Suppressor macrophage treated with lipopolysaccharide for 4 hours (primary cell): ENCODE data around the gene EPB41L5.
"Not testable (repeated sequence)": the region's sequence is repeated elsewhere in the genome, so short reads cannot be mapped to it uniquely, and the experiment has no call there.

Experiments used
- DNase-seq: peaks from one replicate; pipeline ENCODE4 v3.0.0-alpha.2; 2020

EPB41L5 gene

DNA sequence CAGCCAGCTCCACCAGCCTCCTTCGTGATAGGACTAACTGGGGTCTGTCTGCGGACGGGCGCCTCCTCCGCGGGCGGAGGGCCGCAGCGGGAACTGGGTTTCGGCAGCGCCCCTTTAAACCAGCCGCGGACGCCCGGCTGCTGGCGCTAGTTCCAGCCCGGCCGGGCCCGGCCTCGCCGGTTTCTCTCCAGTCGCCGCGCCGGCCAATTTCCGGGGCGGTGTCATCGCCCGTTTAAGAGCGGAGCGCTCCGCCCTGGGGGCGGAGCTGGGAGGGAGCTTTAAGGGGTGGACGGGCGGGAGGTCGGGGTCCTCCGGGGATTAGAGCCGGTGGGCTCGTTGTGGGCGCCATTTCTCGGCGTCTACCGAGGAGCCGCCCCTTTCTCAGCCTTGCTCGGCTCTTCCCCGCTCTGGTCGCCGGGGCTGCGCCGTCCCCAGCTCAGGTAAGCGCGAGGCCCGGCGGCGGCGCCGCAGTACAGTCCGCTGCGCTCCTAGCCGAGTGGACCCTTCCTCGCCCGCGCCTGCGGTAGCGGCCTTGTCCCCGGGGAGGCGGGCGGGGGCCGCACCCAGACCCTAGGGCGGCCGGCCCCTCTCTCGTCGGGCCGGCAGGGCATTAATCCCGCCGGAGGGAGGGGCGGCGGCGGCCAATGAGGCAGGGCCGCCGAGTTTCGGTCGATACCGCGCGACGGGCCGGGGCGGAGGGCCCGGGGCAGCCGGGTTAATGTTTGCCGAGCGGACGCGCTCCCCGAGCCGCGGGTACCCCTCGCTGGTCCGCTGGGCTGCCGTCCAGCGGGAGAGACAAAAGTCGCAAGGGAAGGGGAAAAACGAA, at the start of gene EPB41L5:
Gene EPB41L5 (plus strand): TSS at position 307 of the 826 bp plus-strand sequence. CDS start 6,008 bp downstream, outside the sequence.
- DNase-seq = peak; percentile 90

DNA sequence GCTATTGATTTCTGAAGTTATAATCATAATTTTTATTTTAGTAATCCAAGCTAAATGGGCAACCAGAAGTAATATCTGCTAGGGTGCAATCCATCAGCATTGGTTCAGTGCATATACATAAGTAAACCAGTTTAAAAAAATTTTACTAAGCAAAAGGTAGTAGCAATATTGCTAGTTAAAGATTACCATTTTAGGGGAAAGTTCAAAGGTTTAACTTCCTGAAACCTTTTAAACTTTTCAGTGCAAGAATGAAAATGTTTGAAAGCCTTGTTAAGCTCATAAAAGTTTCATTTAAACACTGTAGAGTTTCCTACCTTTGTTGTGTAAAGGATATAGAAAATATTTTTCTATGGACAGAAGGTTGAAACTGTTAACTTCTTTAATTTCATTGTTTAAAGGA, 31.0 kb upstream of the EPB41L5 start:
- DNase-seq = no peak

- DNase-seq = no peak
These were observed 30.4 kb upstream of the EPB41L5 start for GRCh38 chr2:119982506-119982905.

DNA sequence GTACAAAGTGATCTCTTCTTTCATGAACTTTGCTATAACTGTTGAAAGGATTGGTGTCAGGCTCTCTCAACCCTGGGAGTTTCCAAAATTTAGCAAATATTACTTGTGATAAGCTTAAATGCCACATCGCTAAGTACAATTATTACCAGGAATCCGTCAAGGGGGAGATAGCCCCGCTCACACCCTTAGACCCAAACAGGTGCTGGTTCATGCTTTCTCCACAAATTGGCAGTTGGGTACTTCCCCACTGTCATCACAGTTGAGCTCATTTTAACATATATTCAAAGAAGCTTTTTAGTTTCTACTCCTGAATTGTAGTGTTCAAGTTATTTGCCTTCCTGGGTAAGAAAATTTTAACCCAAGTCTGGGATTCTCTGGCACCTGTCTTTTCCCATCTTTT, 29.8 kb upstream of the EPB41L5 start:
- no peak for DNase-seq

GRCh38 chr2:119996148-119996547, 16.7 kb upstream of the EPB41L5 start:
- DNase-seq = no peak

DNA sequence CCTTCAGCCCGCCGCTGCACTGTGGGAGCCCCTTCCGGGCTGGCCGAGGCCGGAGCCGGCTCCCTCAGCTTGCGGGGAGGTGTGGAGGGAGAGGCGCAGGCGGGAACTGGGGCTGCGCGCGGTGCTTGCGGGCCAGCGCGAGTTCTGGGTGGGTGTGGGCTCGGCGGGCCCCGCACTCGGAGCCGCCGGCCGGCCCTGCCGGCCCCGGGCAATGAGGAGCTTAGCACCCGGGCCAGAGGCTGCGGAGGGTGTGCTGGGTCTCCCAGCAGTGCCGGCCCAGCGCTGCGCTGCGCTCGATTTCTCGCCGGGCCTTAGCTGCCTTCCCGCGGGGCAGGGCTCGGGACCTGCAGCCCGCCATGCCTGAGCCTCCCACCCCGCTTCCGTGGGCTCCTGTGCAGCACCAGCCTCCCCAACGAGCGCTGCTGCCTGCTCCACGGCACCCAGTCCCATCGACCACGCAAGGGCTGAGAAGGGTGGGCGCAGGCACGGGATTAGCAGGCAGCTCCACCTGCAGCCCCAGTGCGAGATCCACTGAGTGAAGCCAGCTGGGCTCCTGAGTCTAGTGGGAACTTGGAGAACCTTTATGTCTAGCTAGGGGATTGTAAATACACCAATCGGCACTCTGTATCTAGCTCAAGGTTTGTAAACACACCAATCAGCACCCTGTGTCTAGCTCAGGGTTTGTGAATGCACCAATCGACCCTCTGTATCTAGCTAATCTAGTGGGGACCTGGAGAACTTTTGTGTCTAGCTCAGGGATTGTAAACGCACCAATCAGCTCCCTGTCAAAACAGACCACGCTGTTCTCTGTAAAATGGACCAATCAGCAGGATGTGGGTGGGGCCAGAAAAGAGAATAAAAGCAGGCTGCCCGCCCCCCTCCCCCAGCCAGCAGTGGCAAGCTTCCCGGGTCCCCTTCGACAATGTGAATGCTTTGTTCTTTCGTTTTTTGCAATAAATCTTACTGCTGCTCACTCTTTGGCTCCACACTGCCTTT, 15.7 kb upstream of the EPB41L5 start:
- DNase-seq = not testable (repeated sequence)

- DNase-seq = no peak
These were observed 11.4 kb upstream of the EPB41L5 start for GRCh38 chr2:120001471-120001870.

GRCh38 chr2:120004254-120004653, 8.6 kb upstream of the EPB41L5 start:
- no peak for DNase-seq

DNA sequence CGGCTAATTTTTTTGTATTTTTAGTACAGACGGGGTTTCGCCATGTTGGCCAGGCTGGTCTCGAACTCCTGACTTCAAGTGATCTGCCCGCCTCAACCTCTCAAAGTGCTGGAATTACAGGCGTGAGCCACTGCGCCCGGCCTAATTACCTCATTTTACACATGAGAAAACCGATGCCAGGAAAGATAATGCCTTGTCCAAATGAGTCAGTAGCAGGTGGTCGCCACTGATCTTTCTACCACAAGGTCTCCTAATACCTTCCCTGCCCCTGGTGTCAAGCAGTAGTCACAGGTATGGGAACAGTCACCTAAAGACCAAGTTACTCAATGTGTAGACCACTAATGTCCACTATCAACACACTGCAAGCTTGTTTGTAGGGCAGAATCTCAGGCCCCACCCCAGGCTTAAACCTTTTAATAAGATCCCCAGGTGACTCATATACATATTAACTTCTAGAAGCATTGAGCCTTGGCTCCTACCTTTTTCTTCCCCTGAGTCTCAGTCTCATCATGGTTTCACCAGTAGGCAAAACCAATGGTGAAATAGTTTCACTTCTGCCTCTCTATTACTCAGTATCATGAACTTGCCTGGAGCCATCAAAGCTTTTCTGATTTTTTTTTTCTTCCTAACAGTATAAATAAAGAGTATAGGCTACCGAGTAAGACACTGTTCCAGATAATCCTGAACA, 6.9 kb upstream of the EPB41L5 start:
- DNase-seq = peak; percentile 36

- no peak for DNase-seq
These were observed 5.0 kb upstream of the EPB41L5 start for GRCh38 chr2:120007851-120008250.

- no peak for DNase-seq
These were observed 514 bp upstream of the EPB41L5 start for GRCh38 chr2:120012363-120012762.

DNA sequence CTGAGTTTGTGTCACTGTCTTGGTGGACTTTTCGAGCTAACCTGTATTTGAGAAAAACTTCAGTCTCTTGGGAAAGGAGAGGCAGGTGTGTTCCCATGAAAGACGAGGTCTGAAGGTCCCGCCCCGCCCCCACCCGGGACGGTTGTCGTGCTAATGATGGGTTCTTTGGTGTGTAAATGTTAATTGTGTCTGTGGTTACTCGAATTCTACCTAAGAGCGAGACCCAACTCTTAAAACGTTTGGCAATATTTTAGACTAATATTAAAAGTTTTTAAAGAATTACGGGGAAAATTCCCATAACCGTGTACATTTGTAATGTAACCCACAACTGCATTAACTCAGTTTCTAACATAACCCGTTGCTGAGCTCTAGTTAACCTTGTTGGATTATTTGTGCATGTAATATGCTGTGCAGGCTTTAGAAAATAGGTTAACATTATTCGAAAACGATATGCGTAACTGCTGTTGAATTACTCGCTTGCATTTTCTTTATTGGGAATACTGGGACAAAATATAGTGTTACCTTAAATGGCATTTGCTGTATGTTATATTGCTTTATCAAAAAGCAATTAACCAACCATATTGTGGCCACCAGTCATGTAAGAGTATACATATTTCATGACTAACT, 833 bp downstream of the EPB41L5 start:
- no peak for DNase-seq

- no peak for DNase-seq
These were observed 1.5 kb downstream of the EPB41L5 start for GRCh38 chr2:120014226-120014980.

- no peak for DNase-seq
These were observed 3.9 kb downstream of the EPB41L5 start for GRCh38 chr2:120016800-120017199.

DNA sequence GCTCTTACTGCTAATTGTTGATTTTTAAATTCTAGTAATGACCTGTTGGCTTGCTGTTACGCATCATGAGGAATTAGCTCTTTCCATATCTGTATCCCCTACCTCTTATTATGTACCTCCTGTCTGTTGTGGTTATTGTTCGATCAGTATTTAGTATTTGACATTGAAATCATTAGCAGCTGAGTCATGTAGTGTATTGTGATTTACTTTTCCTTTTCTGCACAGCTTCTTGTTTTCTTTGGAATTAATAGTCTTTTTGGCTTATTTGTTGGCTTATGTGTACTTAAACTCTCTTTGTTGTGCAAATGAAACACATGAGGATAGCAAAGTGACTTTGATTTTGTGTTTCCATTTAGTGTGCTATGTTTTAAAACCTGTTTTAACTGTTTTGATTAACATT, 4.3 kb downstream of the EPB41L5 start:
- no peak for DNase-seq

DNA sequence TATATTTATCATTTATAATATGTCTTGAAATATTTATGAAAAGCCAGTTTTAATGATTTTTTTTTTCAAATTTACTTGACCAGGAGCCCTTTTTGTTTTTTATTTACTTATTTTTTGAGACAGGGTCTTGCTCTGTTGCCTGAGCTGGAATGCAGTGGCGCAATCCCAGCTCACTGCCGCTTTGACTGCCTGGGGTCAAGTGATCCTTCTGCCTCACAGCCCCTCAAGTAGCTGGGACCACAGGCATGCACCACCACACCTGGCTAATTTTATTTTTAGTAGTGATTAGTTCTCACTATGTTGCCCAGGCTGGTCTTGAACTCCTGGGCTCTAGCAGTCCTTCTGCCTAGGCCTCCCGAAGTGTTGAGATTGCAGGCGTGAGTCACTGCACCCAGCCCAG, 5.7 kb downstream of the EPB41L5 start:
- DNase-seq = no peak

GRCh38 chr2:120020554-120020953, 7.7 kb downstream of the EPB41L5 start:
- DNase-seq = no peak

GRCh38 chr2:120022505-120022904, 9.6 kb downstream of the EPB41L5 start:
- DNase-seq = not testable (repeated sequence)

DNA sequence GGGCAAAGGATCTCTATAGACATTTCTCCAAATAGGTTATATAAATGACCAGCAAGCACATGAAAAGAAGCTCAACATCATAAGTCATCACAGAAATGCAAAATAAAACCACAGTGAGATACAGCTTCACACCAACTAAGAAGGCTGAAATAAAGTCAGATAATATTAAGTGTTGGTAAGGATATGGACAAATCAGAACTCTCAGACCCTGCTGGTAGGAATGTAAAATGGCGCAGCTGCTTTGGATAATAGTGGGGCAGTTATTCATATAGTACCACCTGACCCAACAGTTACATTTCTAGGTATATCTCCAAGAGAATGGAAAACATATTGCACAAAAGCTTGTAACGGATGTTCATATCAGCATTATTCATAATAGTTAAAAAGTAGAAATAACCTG, 14.0 kb downstream of the EPB41L5 start:
- DNase-seq = no peak

- no peak for DNase-seq
These were observed 15.9 kb downstream of the EPB41L5 start for GRCh38 chr2:120028795-120029194.
